Measurements from ENCODE around the gene MLXIP.
"Not testable (repeated sequence)": the region's sequence is repeated elsewhere in the genome, so short reads cannot be mapped to it uniquely, and the experiment has no call there.

The MLXIP gene, protein sequence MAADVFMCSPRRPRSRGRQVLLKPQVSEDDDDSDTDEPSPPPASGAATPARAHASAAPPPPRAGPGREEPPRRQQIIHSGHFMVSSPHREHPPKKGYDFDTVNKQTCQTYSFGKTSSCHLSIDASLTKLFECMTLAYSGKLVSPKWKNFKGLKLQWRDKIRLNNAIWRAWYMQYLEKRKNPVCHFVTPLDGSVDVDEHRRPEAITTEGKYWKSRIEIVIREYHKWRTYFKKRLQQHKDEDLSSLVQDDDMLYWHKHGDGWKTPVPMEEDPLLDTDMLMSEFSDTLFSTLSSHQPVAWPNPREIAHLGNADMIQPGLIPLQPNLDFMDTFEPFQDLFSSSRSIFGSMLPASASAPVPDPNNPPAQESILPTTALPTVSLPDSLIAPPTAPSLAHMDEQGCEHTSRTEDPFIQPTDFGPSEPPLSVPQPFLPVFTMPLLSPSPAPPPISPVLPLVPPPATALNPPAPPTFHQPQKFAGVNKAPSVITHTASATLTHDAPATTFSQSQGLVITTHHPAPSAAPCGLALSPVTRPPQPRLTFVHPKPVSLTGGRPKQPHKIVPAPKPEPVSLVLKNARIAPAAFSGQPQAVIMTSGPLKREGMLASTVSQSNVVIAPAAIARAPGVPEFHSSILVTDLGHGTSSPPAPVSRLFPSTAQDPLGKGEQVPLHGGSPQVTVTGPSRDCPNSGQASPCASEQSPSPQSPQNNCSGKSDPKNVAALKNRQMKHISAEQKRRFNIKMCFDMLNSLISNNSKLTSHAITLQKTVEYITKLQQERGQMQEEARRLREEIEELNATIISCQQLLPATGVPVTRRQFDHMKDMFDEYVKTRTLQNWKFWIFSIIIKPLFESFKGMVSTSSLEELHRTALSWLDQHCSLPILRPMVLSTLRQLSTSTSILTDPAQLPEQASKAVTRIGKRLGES

DNA sequence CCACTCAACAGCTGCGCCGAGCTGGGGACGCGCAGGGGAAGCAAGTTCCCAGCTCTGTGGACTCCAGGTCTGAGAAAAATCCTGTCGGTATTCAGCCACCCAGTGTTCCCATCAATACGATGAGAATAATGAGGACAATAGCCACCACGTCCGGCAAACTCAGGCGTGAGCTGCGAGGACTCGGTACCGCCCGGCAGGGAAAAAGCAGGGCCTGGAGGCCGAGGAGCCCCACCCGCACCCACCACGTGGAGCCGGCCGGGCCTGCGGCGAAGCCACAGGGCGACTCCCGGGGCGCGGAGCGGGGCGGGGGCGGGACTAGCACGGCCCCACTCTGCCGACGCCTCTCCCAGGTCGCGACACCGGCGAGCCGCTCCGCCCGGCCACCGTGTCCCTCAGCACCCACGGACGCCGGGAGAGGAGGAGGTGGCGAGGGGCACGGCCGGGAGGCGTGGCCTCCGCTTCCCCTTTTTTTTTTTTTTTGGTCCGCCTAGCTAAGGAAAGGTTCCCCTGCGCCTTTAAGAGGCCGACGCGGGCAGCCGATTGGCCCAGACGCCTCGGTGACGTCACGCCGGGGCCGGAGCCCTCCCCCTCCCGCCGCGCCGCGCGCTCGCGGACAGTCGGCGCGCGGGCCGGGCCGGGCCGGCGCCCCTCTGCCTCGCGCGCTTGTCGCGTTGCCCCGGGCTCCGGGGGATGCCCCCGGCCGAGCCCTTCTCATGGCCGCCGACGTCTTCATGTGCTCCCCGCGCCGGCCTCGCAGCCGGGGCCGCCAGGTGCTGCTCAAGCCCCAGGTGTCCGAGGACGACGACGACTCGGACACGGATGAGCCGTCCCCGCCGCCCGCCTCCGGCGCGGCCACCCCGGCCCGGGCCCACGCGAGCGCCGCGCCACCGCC lies at the start of gene MLXIP:
TSS of gene MLXIP (plus strand) at position 616 of the 892 bp plus-strand sequence. CDS start at position 714, 98 bp downstream.
- peak; percentile 96 for DNase-seq (ENCODE audit: low read depth)

DNA sequence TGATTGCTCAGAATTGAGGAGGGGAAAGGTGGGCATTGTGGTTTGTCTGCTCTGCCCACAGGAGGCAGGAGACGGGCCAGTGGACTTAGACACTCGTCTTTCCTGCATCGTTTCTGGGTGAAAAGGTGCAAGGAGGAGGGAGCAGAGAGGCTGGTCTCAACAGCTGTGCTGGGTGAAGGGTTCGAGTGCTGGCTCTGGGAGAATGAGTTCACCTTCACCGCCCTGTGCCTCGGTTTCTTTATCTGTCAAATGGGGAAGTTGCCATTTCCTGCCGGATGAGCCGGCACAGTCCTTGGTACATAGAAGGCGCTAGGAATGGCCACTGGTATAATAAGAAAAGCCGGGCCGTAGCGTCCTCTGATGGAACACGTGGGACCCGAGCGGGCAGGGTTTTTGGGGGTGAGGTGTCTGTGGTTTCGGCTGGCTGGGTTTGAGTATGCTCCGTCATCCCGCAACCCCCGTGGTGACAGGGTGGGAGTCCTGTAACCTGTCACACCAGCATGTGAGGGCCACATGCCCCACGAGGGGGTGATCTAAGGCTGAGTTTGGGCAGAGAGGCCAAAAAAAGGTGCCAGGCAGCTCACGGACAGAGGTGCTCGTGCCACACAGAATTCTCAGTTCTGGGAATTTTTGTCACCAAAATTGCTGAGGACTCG lies 49.5 kb upstream of the MLXIP start:
- no peak for DNase-seq (ENCODE audit: low read depth)

GRCh38 chr12:122029620-122030423 lies 48.7 kb upstream of the MLXIP start:
- no peak for DNase-seq (ENCODE audit: low read depth)

- DNase-seq (ENCODE audit: low read depth) = no peak
Observed at GRCh38 chr12:122030424-122031035, 48.0 kb upstream of the MLXIP start.

GRCh38 chr12:122031342-122032216 lies 47.0 kb upstream of the MLXIP start:
- peak; percentile 53 for DNase-seq (ENCODE audit: low read depth)

GRCh38 chr12:122032580-122032979 lies 46.0 kb upstream of the MLXIP start:
- DNase-seq (ENCODE audit: low read depth) = no peak

DNA sequence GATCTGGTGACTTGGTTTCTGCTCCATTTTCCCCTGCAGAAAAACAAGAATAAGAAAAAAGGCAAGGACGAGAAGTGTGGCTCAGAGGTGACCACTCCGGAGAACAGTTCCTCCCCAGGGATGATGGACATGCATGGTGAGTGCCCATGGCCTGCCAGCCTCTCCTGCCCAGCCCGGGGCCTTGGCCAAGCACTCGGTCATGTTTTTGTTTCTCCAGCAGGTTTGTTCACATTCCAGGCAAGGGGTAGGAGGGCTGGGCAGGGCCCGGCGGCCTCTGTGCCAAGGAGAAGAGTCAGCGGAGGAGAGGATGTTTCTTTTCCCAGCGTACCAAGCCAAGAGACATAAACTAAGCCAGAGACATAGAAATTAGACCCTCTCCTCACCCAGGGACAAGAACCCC lies 43.3 kb upstream of the MLXIP start:
- no peak for DNase-seq (ENCODE audit: low read depth)

DNA sequence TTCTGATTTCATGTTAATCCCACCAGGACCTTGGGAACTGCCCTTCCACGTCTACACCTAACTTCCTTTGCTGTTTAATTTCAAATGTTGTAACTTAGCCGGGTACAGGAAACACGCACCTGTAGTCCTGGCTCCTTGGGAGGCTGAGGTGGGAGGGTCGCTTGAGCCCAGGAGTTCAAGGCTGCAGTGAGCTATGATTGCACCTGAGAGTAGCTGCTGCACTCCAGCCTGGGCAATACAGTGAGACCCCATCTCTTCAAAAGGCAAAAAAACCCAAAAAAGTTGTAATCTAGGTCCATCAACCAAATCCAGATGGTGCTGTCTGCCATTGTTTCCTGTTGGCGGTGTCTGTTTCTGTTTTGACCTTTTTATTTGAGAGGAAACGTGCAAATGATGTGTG lies 42.4 kb upstream of the MLXIP start:
- no peak for DNase-seq (ENCODE audit: low read depth)

GRCh38 chr12:122040579-122041386 lies 37.8 kb upstream of the MLXIP start:
- no peak for DNase-seq (ENCODE audit: low read depth)

GRCh38 chr12:122041458-122041857 lies 37.1 kb upstream of the MLXIP start:
- not testable (repeated sequence) for DNase-seq (ENCODE audit: low read depth)

DNA sequence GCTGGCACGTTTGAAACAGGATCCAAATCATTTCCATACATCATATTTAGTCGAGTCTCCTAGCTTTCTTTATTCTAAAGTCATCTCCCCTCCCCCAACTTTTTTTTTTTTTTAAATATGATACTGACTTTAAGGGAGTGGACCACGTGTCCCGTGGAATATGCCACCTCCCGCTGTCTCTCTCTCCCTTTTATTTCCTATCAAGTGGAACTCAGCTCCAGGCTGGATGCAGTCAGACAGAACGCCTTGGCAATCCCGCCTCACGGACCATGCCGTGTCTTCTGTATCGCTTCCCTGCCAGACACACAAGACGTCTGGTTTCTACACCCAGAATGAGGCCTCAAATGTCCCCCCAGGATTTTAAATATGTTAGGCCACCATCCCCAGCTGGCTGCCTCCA lies 35.6 kb upstream of the MLXIP start:
- no peak for DNase-seq (ENCODE audit: low read depth)

- DNase-seq (ENCODE audit: low read depth) = no peak
Observed at GRCh38 chr12:122043476-122043875, 35.1 kb upstream of the MLXIP start.

GRCh38 chr12:122045262-122045661 lies 33.3 kb upstream of the MLXIP start:
- DNase-seq (ENCODE audit: low read depth) = no peak

DNA sequence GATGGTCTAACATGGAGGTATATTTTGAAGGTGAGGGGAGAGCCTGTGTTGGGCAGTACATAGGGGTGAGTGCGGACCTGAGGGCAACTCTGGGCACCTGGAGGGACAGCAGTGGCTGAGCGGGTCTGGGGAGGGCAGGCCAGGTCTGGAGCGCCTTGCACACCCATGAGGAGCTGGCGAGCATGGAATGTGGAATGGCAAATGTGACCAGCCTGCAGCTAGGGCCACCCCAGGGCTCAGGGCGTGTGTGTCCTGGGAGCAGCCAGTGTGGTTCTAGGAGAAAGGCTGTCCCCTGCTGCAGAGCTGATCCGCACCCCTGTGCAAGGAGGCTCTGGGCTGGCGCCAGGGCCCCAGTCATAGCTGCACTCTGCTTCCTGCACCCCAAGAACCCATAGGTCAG lies 32.4 kb upstream of the MLXIP start:
- no peak for DNase-seq (ENCODE audit: low read depth)

DNA sequence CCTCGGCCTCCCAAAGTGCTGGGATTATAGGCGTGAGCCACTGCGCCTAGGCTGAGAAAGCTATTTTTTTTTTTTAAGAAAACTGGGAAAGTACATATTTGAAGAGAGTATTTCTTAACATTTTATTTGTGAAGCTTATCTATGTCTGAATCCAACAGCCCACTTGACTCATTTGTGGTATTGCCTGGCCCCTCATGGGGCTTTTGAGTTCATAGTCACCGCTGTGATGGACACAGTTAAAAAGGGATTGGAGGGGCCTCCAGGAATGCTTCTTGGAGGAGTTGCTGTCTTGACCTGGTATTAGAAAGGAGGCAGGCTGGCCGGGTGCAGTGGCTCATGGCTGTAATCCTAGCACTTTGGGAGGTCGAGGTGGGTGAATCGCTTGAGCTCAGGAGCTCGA lies 30.4 kb upstream of the MLXIP start:
- DNase-seq (ENCODE audit: low read depth) = peak; percentile 51

GRCh38 chr12:122049827-122050226 lies 28.7 kb upstream of the MLXIP start:
- no peak for DNase-seq (ENCODE audit: low read depth)

DNA sequence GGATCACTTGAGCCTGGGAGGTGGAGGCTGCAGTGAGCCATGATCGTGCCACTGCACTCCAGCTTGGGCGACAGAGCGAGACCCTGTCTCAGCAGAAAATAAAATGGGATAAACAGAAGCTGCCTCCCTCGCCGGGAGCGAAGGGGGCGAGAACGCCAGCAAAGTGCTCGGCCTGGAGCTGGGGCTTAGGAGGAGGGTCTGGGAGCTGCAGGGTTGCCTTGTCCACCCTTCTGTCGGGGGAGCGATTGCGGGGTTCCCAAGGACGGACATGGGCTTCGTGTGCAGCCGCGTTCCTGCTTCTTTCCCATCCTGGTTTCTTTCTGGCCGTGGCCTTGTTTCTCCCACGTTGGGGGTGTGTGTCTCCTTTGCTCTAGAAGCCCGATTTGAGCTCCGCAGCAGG lies 27.9 kb upstream of the MLXIP start:
- no peak for DNase-seq (ENCODE audit: low read depth)

DNA sequence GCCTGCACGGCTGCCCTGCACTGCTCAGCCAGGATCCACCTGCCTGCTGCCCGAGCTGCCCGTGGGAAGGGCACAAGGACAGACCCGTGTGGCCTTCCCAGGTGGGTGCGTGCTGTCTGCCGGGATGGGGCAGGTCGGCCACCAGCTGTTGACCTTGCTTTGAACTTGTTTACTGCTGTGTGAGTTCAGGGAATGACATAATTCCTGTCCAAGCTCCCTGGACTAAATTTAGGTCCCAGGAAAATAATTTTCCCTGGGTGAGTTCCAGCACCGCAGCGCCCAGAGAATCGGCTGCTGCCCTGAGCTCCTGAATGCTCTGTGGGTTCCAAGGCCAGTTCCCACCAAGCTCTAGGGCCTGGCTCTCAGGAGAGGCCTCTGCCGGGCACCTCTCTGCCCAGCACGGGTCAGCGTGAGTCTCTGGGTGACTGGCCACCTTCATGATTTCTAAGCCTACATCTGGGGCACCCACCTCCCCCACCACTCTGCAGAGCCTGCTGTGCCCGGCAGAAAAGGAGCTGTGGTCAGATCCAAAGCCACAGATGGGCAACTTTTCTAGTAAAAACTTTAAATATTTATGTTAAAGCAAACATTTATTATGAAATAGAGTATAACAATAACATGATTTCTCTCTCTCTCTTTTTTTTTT lies 27.2 kb upstream of the MLXIP start:
- no peak for DNase-seq (ENCODE audit: low read depth)

Data from ELR (cell line).